ACC112 (cell line): ENCODE measurements around the gene CD79B.
"Not testable (repeated sequence)": the region's sequence is repeated elsewhere in the genome, so short reads cannot be mapped to it uniquely, and the experiment has no call there.

Source experiments
- H2AFZ ChIP-seq: fragments of 200-600 bp; sonication (generic); one replicate; pipeline ENCODE4 v1.6.0; 2017; ENCODE audit warnings: antibody characterized with exemption, low read length; ENCODE audit not compliant: unreplicated experiment
- H3K27ac ChIP-seq: fragments of 200-600 bp; sonication (generic); 2 replicates; pipeline ENCODE4 v1.5.1; 2014; ENCODE audit warnings: low read depth, mild to moderate bottlenecking, antibody characterized with exemption, low read length, moderate library complexity
- H3K27me3 ChIP-seq: fragments of 200-600 bp; sonication (generic); 2 replicates; pipeline ENCODE4 v1.6.1; 2014; ENCODE audit warnings: mild to moderate bottlenecking, antibody characterized with exemption, low read length, moderate library complexity, mixed read lengths; ENCODE audit not compliant: insufficient read depth
- H3K36me3 ChIP-seq: fragments of 200-600 bp; sonication (generic); 2 replicates; pipeline ENCODE4 v1.6.1; 2016; ENCODE audit warnings: mild to moderate bottlenecking, antibody characterized with exemption, low read length, moderate library complexity, mixed read lengths; ENCODE audit not compliant: insufficient read depth
- H3K4me1 ChIP-seq: fragments of 200-600 bp; sonication (generic); one replicate; pipeline ENCODE4 v1.6.1; 2016; ENCODE audit warnings: low read length, mixed read lengths; ENCODE audit not compliant: insufficient read depth, unreplicated experiment, control insufficient read depth
- H3K4me3 ChIP-seq: fragments of 200-600 bp; sonication (generic); 2 replicates; pipeline ENCODE4 v1.5.1; 2014; ENCODE audit warnings: mild to moderate bottlenecking, low read depth, low read length
- H3K79me2 ChIP-seq: fragments of 200-600 bp; sonication (generic); one replicate; pipeline ENCODE4 v1.6.0; 2016; ENCODE audit warnings: low read length; ENCODE audit not compliant: control insufficient read depth, unreplicated experiment, insufficient read depth

Gene CD79B

GRCh38 chr17:63907161-63907778 lies 24.9 kb downstream of the CD79B start:
- not testable (repeated sequence) for H3K27ac ChIP-seq, H3K4me3 ChIP-seq, H2AFZ ChIP-seq, H3K36me3 ChIP-seq, H3K79me2 ChIP-seq, H3K4me1 ChIP-seq
- H3K27me3 ChIP-seq, result peaks cover 13% of the 10 kb centered on the region; the same call in 1 of the 2 replicates

GRCh38 chr17:63904796-63905195 lies 27.3 kb downstream of the CD79B start:
- H3K27me3 ChIP-seq, H3K4me3 ChIP-seq, H3K79me2 ChIP-seq, H2AFZ ChIP-seq, H3K27ac ChIP-seq, H3K36me3 ChIP-seq, H3K4me1 ChIP-seq: not testable (repeated sequence)

DNA sequence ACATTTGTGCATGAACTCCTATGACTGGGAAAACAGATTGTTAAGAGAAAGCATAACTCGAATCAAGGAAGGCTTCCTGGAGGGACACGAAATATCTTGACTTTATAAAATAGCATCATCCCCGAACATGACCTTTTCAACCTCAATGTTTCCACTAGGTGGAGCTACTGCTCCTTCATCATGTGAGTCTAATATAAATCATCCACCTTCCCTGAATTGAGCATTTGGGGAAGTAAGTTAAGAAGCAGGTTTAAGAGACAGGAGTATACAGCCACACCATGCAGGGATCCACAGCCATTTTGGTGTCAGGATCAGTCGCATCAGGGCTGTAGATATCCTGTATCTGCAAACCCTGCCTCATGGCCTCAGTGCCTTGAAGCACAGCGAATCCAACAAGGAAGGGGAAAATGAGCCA lies 28.3 kb downstream of the CD79B start:
- not testable (repeated sequence) for H3K4me3 ChIP-seq

GRCh38 chr17:63901971-63902370 lies 30.2 kb downstream of the CD79B start:
- not testable (repeated sequence) for H2AFZ ChIP-seq, H3K36me3 ChIP-seq, H3K27me3 ChIP-seq, H3K27ac ChIP-seq, H3K79me2 ChIP-seq, H3K4me1 ChIP-seq, H3K4me3 ChIP-seq

More for the DNA sequence above, 28.3 kb downstream of the CD79B start:
- not testable (repeated sequence) for H3K4me1 ChIP-seq, H3K27ac ChIP-seq, H2AFZ ChIP-seq, H3K79me2 ChIP-seq, H3K36me3 ChIP-seq, H3K27me3 ChIP-seq

DNA sequence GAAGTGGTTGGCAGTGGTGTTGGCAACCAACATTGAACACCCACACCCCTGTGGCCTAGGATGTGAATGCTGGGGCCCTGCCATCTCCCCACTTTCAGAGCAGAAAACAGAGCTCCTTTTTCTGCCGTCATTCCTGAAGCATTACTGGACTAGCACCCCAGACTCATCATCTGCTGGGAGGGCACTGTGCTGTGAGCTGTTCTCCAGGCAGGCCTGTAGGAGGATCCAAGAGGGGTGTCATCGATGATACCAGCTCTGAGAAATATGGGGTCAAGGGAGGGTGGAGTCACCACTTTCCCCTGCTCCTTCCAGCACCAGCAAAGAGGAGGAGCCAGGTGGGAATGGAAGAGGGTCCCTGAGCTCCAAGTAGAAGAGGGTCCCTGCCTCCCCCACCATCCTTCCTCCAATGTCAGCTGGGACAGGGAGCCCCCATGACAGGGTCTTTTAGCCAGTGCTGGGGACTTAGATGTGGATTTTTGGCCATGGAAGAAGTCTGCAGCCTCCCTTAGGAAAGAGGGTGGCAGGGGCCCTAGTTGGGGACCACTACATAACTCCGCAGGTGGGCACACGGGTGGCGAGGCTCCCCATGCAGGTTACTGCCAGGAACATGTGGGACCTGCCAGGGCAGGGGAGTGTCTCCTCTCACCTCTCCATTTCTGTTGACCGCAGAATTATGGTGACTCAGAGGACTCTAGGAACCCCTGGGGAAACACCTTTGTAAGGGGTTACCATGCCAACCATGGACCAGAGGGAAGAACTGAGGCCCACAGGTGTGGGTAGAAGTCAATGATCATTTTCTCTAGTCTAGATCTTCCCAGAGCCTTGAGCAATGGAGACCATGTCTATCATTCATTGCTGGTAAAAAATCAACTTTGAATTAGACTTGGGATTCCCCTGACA lies 33.0 kb downstream of the CD79B start:
- H2AFZ ChIP-seq, H3K27me3 ChIP-seq, H3K27ac ChIP-seq, H3K79me2 ChIP-seq, H3K4me3 ChIP-seq, H3K4me1 ChIP-seq, H3K36me3 ChIP-seq: not testable (repeated sequence)

DNA sequence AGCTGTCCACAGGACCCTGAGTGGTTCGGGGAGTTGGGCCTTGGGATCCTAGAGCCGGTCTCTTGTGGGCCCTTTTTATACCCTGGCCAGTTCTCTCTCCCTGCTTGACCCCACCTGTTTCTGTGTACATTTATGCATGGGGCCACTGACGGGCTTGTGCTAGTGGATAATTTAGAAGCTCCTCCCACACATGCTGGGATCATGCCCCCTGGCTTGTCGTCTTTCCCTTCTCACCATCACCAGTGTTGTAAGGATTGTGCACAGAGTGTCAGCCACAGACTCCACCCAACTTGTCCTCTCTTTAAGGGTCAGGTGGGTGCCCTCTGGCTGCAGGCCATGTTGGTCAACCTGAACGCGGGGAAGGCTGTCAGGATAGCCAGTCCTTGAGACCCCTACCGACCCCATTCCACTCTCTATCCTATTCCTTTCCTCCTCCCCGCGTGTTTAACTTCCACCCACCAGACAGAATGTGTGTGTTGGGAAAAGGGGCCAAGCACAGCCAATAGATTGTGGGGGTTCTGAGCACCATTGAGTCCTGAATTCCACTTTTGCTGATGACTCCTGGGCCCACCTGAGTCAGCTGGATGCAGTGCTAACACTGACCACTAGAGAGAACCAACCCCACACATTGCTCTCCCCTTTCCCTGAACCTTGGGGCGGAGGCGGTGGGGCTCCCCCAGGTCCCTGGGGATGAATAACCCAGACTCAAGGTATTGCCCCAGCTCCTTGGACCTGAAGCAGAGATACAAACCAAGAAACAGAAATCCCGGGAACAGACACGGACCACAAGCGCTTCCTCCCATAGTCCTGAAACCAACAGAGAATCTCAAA lies 35.4 kb downstream of the CD79B start, which contains the start of gene CSH1:
CSH1 (minus strand) TSS at position 51 of the 831 bp plus-strand sequence. CDS start 63 bp downstream, outside the sequence.
- not testable (repeated sequence) for H3K4me3 ChIP-seq, H3K27ac ChIP-seq, H3K4me1 ChIP-seq, H3K27me3 ChIP-seq, H2AFZ ChIP-seq, H3K36me3 ChIP-seq, H3K79me2 ChIP-seq

GRCh38 chr17:63894821-63895220 lies 37.3 kb downstream of the CD79B start:
- not testable (repeated sequence) for H3K79me2 ChIP-seq, H3K36me3 ChIP-seq, H3K27me3 ChIP-seq, H2AFZ ChIP-seq, H3K4me1 ChIP-seq, H3K27ac ChIP-seq, H3K4me3 ChIP-seq

DNA sequence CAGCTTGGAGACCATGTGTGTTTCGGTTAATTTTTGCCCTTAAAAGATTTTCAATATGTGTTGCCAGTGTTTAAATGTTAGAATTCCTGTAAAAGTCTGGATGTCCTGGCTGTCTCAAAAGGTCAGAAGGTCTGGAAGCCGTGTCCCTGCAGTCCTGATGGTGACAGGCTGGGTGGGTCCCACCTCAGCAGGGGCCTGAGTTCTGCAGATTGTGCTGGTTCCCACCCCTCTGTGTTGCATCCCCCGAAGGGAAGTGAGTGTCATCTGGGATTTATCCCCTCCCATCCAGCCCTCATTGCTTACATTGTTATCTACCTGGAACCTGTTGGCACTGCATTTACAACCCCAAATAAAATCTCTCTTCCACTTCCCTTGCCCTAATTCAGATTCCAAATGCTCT lies 38.1 kb downstream of the CD79B start:
- H3K27ac ChIP-seq, H3K4me3 ChIP-seq, H3K36me3 ChIP-seq, H3K4me1 ChIP-seq, H3K79me2 ChIP-seq, H3K27me3 ChIP-seq, H2AFZ ChIP-seq: not testable (repeated sequence)

DNA sequence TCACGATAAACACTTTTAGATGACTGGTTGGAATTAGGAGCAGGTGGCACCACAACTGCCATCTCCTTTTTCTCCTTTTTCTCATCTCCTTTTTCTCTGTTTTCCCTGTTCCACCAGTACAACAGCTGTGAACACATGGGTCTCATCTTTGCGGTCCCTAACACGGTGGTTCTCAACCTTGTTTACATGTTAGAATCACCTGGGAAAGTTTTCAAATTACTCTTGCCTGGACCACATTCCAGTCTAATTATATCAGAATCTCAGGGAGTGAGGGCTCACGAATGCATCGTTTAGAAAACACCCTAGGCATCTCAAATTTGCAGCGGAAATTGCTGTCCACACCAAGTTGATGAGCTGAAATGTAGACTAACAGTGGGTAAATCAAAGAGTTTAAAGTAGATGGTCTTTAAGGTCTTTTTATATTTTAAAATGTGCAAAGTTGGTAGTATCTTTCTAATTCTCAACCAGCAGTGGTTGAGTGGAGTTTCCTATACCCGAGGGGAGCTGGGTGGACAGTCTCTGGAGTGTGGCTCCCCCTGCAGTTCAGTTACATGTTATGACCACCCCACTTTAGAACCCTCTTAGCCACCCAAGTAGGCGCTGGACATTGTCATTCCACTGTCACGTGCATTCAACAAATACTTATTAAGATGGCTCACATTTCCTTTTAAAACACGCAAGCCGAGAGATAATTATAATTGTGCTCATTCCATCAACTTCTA lies 39.7 kb downstream of the CD79B start:
- H3K36me3 ChIP-seq, H3K27me3 ChIP-seq, H3K27ac ChIP-seq, H3K79me2 ChIP-seq, H3K4me3 ChIP-seq, H3K4me1 ChIP-seq, H2AFZ ChIP-seq: not testable (repeated sequence)

- not testable (repeated sequence) for H3K27ac ChIP-seq, H3K36me3 ChIP-seq, H3K27me3 ChIP-seq, H3K79me2 ChIP-seq, H3K4me3 ChIP-seq, H2AFZ ChIP-seq, H3K4me1 ChIP-seq
Observed at GRCh38 chr17:63889026-63889848, 42.9 kb downstream of the CD79B start.
